ENCODE results near the gene ZDHHC1. TPM values are rescaled to one million over a fixed set of nuclear protein-coding genes. Genes with fewer than 3 reads are reported as not detected.

The ZDHHC1 gene
- total and polyA plus RNA-seq, 2 donors (not counting 3 experiments of a cell fraction or from before 2014, with no cell fraction given), result 11.4 to 14.4 TPM

DNA sequence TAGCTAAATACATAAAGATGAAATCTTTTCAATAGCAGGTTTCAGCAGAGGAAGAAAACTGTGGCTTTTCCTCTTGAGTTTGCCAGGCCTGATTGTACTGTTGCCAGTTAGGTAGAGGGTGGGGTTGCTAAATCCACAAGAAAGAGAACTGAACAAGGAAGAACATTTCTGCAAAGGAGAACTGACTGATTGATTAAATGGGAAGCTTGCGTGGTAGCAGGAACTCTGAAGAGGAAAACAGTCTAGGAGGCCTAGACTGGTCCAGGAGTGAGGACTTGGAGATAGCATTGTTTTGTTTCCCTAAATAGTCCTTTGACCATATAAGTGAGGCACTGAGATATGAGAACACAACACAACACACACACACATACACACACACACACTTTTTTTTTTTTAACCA lies 70.9 kb downstream of the ZDHHC1 start:
- Histone ChIP-seq H3K27me3 (ENCODE audit: control insufficient read depth in 2 of 2, insufficient read depth in 2 of 2, low read length in 2 of 2) (no peaks in the 10 kb centered on the region), H4K20me1 (replicated peaks; ENCODE audit: control insufficient read depth, extremely low read depth, insufficient read depth, low read length) (no peaks in the 10 kb centered on the region), H3K4me1 (ENCODE audit: control insufficient read depth, extremely low read depth, insufficient read depth, low read length) (peaks cover 23% of the 10 kb centered on the region), H3K9ac (replicated peaks; ENCODE audit: extremely low read depth, insufficient read depth, low read length) (no peak overlapping the region), H3K9me3 (replicated peaks; ENCODE audit: control insufficient read depth, insufficient read depth, low read length) (no peaks in the 10 kb centered on the region), H3K27ac (ENCODE audit: insufficient read depth, low read depth, low read length) (no peak overlapping the region), H3K4me3 (replicated peaks in 1 of 3; ENCODE audit: insufficient read depth in 1 of 3, low read depth in 1 of 3, low read length in 3 of 3) (no peak overlapping the region), H3K4me2 (ENCODE audit: insufficient read depth, low read length) (no peak overlapping the region), H3K79me2 (ENCODE audit: control insufficient read depth, insufficient read depth, low read length) (no peaks in the 10 kb centered on the region), H2AFZ (ENCODE audit: low read depth, low read length) (no peak overlapping the region), H3K36me3 (ENCODE audit: control insufficient read depth in 2 of 2, extremely low read depth in 1 of 2, insufficient read depth in 2 of 2, low read length in 2 of 2) (no peaks in the 10 kb centered on the region), H3K9me1 (replicated peaks; ENCODE audit: control insufficient read depth, extremely low read depth, insufficient read depth, low read length) (no peaks in the 10 kb centered on the region)
- intact Hi-C loops (cut with micrococcal nuclease), result loop anchor here (5.0 kb wide), 2 partner anchors 68 to 122 kb away; partner anchors contain the start of gene PLEKHG4
- BruUV-seq (replicated peaks), result no TSS peak
- DNase-seq (ENCODE audit: low read depth, low spot score) (no peak), FAIRE-seq (no peak)
- CTCF ChIA-PET, result interaction anchor here (0.7 to 4.7 kb wide), 7 partner anchors 16 to 85 kb away, joined by 3 to 31 read pairs (median 4); partner anchors contain the start of genes KCTD19, LRRC36 and ZDHHC1
- dilution Hi-C loops (cut with MboI; ENCODE audit: extremely low pct_ligation_motif_present, low sequenced_read_pairs), result no loop called here
- TF ChIP-seq POLR2AphosphoS5 (IDR thresholded peaks at IDR 0.05; ENCODE audit: insufficient read depth, low read depth, low read length), result no peak
- TF ChIP-seq POLR2A (IDR thresholded peaks at IDR 0.05; ENCODE audit: low read depth, low read length), result no peak
- TF ChIP-seq, protein P1, sequence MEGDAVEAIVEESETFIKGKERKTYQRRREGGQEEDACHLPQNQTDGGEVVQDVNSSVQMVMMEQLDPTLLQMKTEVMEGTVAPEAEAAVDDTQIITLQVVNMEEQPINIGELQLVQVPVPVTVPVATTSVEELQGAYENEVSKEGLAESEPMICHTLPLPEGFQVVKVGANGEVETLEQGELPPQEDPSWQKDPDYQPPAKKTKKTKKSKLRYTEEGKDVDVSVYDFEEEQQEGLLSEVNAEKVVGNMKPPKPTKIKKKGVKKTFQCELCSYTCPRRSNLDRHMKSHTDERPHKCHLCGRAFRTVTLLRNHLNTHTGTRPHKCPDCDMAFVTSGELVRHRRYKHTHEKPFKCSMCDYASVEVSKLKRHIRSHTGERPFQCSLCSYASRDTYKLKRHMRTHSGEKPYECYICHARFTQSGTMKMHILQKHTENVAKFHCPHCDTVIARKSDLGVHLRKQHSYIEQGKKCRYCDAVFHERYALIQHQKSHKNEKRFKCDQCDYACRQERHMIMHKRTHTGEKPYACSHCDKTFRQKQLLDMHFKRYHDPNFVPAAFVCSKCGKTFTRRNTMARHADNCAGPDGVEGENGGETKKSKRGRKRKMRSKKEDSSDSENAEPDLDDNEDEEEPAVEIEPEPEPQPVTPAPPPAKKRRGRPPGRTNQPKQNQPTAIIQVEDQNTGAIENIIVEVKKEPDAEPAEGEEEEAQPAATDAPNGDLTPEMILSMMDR (IDR thresholded peaks at IDR 0.05; ENCODE audit: extremely low read depth in 1 of 2, insufficient read depth in 1 of 2, low read depth in 1 of 2, low read length in 2 of 2), result no peak
- TF ChIP-seq MYC (IDR thresholded peaks at IDR 0.05; ENCODE audit: low read depth, low read length), result no peak
- no peak for TF ChIP-seq FOS (IDR thresholded peaks at IDR 0.05; ENCODE audit: borderline replicate concordance, insufficient read depth, low read length)
- TF ChIP-seq GATA2 (IDR thresholded peaks at IDR 0.05; ENCODE audit: insufficient read depth, insufficient read length, low read depth, low read length), result no peak
- TF ChIP-seq JUN (IDR thresholded peaks at IDR 0.05; ENCODE audit: borderline replicate concordance, insufficient read depth, insufficient read length, low read depth), result no peak
- TF ChIP-seq, protein P2, sequence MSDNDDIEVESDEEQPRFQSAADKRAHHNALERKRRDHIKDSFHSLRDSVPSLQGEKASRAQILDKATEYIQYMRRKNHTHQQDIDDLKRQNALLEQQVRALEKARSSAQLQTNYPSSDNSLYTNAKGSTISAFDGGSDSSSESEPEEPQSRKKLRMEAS (IDR thresholded peaks at IDR 0.05; ENCODE audit: insufficient read depth, insufficient read length), result no peak
- TF ChIP-seq EZH2 (IDR thresholded peaks at IDR 0.05; ENCODE audit: borderline replicate concordance, low read depth, low read length, severe bottlenecking), result no peak
- POLR2A ChIA-PET, result no interaction called here

Small RNAs within 50 kb of the gene (small RNA-seq; reads per million reads assigned to genes)
- not detected for gene RNU1-123P (ENCODE audit: insufficient read depth, insufficient read length, low read depth, low replicate concordance)

Other genes starting within 250 kb of the ZDHHC1 start
- 14.4 and 19.4 TPM in 2 replicates for gene NOL3, start 245.9 kb downstream of the ZDHHC1 start, total RNA-seq
- 16.0 and 19.2 TPM in 2 replicates for gene NOL3, start 245.9 kb downstream of the ZDHHC1 start, polyA plus RNA-seq
- 45.8 and 53.3 TPM in 2 replicates for gene MATCAP1, start 232.5 kb downstream of the ZDHHC1 start, total RNA-seq
- gene MATCAP1, start 232.5 kb downstream of the ZDHHC1 start, polyA plus RNA-seq, result 44.5 and 49.0 TPM in 2 replicates
- 10.8 and 19.4 TPM in 2 replicates for gene EXOC3L1, start 226.3 kb downstream of the ZDHHC1 start, total RNA-seq
- 10.2 and 11.6 TPM in 2 replicates for gene EXOC3L1, start 226.3 kb downstream of the ZDHHC1 start, polyA plus RNA-seq
- gene E2F4, start 224.3 kb downstream of the ZDHHC1 start, total RNA-seq, result 110 and 112 TPM in 2 replicates
- 168 and 199 TPM in 2 replicates for gene E2F4, start 224.3 kb downstream of the ZDHHC1 start, polyA plus RNA-seq
- gene ELMO3, start 217.3 kb downstream of the ZDHHC1 start, total RNA-seq, result 4.3 and 5.7 TPM in 2 replicates
- gene ELMO3, start 217.3 kb downstream of the ZDHHC1 start, polyA plus RNA-seq, result 3.9 and 4.1 TPM in 2 replicates
- gene TMEM208, start 189.3 kb downstream of the ZDHHC1 start, total RNA-seq, result 35.3 and 36.3 TPM in 2 replicates
- 94.0 and 98.4 TPM in 2 replicates for gene TMEM208, start 189.3 kb downstream of the ZDHHC1 start, polyA plus RNA-seq
- 104 and 124 TPM in 2 replicates for gene FHOD1, start 169.0 kb downstream of the ZDHHC1 start, total RNA-seq
- 63.6 and 78.6 TPM in 2 replicates for gene FHOD1, start 169.0 kb downstream of the ZDHHC1 start, polyA plus RNA-seq
- gene SLC9A5, start 167.5 kb downstream of the ZDHHC1 start, total RNA-seq, result 2.8 and 4.2 TPM in 2 replicates
- 2.7 and 3.2 TPM in 2 replicates for gene SLC9A5, start 167.5 kb downstream of the ZDHHC1 start, polyA plus RNA-seq
- gene PLEKHG4, start 136.9 kb downstream of the ZDHHC1 start, total RNA-seq, result 23.9 and 26.6 TPM in 2 replicates
- gene PLEKHG4, start 136.9 kb downstream of the ZDHHC1 start, polyA plus RNA-seq, result 34.8 and 35.6 TPM in 2 replicates
- gene KCTD19, start 89.7 kb downstream of the ZDHHC1 start, total RNA-seq, result 0.16 and 0.44 TPM in 2 replicates
- 0.10 and 0.21 TPM in 2 replicates for gene KCTD19, start 89.7 kb downstream of the ZDHHC1 start, polyA plus RNA-seq
- 2.0 and 2.4 TPM in 2 replicates for gene LRRC36, start 89.7 kb downstream of the ZDHHC1 start, total RNA-seq
- 0.30 and 0.37 TPM in 2 replicates for gene LRRC36, start 89.7 kb downstream of the ZDHHC1 start, polyA plus RNA-seq
- 1.3 and 2.0 TPM in 2 replicates for gene TPPP3, start 23.0 kb downstream of the ZDHHC1 start, total RNA-seq
- gene TPPP3, start 23.0 kb downstream of the ZDHHC1 start, polyA plus RNA-seq, result 0.33 and 0.91 TPM in 2 replicates
- gene HSD11B2, start 14.6 kb upstream of the ZDHHC1 start, total RNA-seq, result not detected in 2 replicates
- gene HSD11B2, start 14.6 kb upstream of the ZDHHC1 start, polyA plus RNA-seq, result 0.10 and 0.16 TPM in 2 replicates
- gene ATP6V0D1, start 64.7 kb upstream of the ZDHHC1 start, total RNA-seq, result 77.1 and 82.8 TPM in 2 replicates
- gene ATP6V0D1, start 64.7 kb upstream of the ZDHHC1 start, polyA plus RNA-seq, result 232 and 254 TPM in 2 replicates
- gene AGRP, start 67.1 kb upstream of the ZDHHC1 start, total RNA-seq, result not detected in 2 replicates
- not detected in 2 replicates for gene AGRP, start 67.1 kb upstream of the ZDHHC1 start, polyA plus RNA-seq
- 137 and 144 TPM in 2 replicates for gene RIPOR1, start 112.4 kb upstream of the ZDHHC1 start, total RNA-seq
- gene RIPOR1, start 112.4 kb upstream of the ZDHHC1 start, polyA plus RNA-seq, result 41.6 and 45.3 TPM in 2 replicates
- 40.0 and 40.7 TPM in 2 replicates for gene CTCF, start 146.0 kb upstream of the ZDHHC1 start, total RNA-seq
- 16.9 and 20.7 TPM in 2 replicates for gene CTCF, start 146.0 kb upstream of the ZDHHC1 start, polyA plus RNA-seq
- gene CARMIL2, start 228.7 kb upstream of the ZDHHC1 start, total RNA-seq, result 2.2 and 2.7 TPM in 2 replicates
- 0.65 and 0.95 TPM in 2 replicates for gene CARMIL2, start 228.7 kb upstream of the ZDHHC1 start, polyA plus RNA-seq
- gene ACD, start 243.8 kb upstream of the ZDHHC1 start, total RNA-seq, result 24.4 and 26.9 TPM in 2 replicates
- gene ACD, start 243.8 kb upstream of the ZDHHC1 start, polyA plus RNA-seq, result 36.0 and 45.1 TPM in 2 replicates
- 1.3 and 1.7 TPM in 2 replicates for gene PARD6A, start 244.5 kb upstream of the ZDHHC1 start, total RNA-seq
- gene PARD6A, start 244.5 kb upstream of the ZDHHC1 start, polyA plus RNA-seq, result 2.9 and 4.3 TPM in 2 replicates